ENCODE results near the gene PAX7.

PAX7 gene

GRCh38 chr1:18607289-18607760 lies 23.3 kb upstream of the PAX7 start:
- H3K4me3 ChIP-seq (ENCODE audit: low read depth, low read length), result no peak overlapping the region
- in situ Hi-C loops (cut with HindIII; ENCODE audit: low sequenced_read_pairs), result no loop called here
- DNase-seq (ENCODE audit: low read depth, low spot score), result no peak
- no peak for TF ChIP-seq CTCF (IDR thresholded peaks at IDR 0.05; ENCODE audit: low read depth, low read length)

- no peak overlapping the region for H3K4me3 ChIP-seq (ENCODE audit: low read depth, low read length)
- no peak for DNase-seq (ENCODE audit: low read depth, low spot score)
- no peak for TF ChIP-seq CTCF (IDR thresholded peaks at IDR 0.05; ENCODE audit: low read depth, low read length)
- in situ Hi-C loops (cut with HindIII; ENCODE audit: low sequenced_read_pairs), result no loop called here
Measured at GRCh38 chr1:18608534-18608933, 22.1 kb upstream of the PAX7 start.

- DNase-seq (ENCODE audit: low read depth, low spot score), result no peak
- H3K4me3 ChIP-seq (ENCODE audit: low read depth, low read length), result no peak overlapping the region
- in situ Hi-C loops (cut with HindIII; ENCODE audit: low sequenced_read_pairs), result no loop called here
- TF ChIP-seq CTCF (IDR thresholded peaks at IDR 0.05; ENCODE audit: low read depth, low read length), result no peak
Measured at GRCh38 chr1:18611311-18611710, 19.3 kb upstream of the PAX7 start.

GRCh38 chr1:18612073-18612472 lies 18.6 kb upstream of the PAX7 start:
- in situ Hi-C loops (cut with HindIII; ENCODE audit: low sequenced_read_pairs), result no loop called here
- no peak for TF ChIP-seq CTCF (IDR thresholded peaks at IDR 0.05; ENCODE audit: low read depth, low read length)
- no peak overlapping the region for H3K4me3 ChIP-seq (ENCODE audit: low read depth, low read length)
- no peak for DNase-seq (ENCODE audit: low read depth, low spot score)

- no peak for TF ChIP-seq CTCF (IDR thresholded peaks at IDR 0.05; ENCODE audit: low read depth, low read length)
- H3K4me3 ChIP-seq (ENCODE audit: low read depth, low read length), result no peak overlapping the region
- no peak for DNase-seq (ENCODE audit: low read depth, low spot score)
- in situ Hi-C loops (cut with HindIII; ENCODE audit: low sequenced_read_pairs), result no loop called here
Measured at GRCh38 chr1:18614069-18614735, 16.4 kb upstream of the PAX7 start.

- in situ Hi-C loops (cut with HindIII; ENCODE audit: low sequenced_read_pairs), result no loop called here
- no peak for TF ChIP-seq CTCF (IDR thresholded peaks at IDR 0.05; ENCODE audit: low read depth, low read length)
- H3K4me3 ChIP-seq (ENCODE audit: low read depth, low read length), result no peak overlapping the region
- no peak for DNase-seq (ENCODE audit: low read depth, low spot score)
Measured at GRCh38 chr1:18618546-18619466, 11.8 kb upstream of the PAX7 start.
